ENCODE measurements around the gene C18orf63.

DNA sequence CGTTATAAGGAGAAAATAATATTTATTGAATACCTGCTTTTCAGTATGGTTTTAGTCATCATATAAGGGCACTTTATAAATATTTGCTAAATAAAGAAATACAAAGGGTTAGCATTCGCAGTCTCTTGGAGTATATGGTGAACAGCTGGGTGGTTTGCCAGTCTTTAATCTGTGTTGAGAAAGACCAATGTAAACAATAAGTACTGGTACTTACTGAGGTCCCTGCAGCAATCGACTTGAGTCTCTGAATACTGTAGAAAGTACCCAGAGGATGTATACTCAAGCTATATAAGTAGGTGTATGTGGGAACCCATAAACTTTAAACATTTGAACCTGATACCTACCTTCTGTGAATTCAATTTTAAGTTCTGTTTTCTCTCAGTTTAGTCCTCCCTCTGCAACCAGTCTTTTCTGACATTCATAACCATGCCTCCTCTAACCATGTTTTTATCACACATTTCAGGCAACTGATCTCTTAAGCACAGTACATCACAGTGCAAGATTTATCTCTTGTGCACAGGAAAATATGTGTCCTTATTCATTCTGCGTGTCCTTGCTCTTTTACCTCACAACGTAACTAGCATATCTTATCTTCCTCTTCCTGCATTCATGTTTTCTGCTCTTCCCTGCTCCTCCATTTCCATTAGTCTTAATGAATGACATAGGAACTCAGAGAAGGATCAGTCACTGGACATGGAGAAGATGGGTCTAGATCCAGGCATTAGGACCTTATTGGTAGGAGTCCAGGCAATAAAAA, 21.7 kb downstream of the C18orf63 start:
- TF ChIP-seq POLR2A (IDR thresholded peaks at IDR 0.05; ENCODE audit: low read depth, low read length): no peak
- TF ChIP-seq, protein P1, sequence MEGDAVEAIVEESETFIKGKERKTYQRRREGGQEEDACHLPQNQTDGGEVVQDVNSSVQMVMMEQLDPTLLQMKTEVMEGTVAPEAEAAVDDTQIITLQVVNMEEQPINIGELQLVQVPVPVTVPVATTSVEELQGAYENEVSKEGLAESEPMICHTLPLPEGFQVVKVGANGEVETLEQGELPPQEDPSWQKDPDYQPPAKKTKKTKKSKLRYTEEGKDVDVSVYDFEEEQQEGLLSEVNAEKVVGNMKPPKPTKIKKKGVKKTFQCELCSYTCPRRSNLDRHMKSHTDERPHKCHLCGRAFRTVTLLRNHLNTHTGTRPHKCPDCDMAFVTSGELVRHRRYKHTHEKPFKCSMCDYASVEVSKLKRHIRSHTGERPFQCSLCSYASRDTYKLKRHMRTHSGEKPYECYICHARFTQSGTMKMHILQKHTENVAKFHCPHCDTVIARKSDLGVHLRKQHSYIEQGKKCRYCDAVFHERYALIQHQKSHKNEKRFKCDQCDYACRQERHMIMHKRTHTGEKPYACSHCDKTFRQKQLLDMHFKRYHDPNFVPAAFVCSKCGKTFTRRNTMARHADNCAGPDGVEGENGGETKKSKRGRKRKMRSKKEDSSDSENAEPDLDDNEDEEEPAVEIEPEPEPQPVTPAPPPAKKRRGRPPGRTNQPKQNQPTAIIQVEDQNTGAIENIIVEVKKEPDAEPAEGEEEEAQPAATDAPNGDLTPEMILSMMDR (IDR thresholded peaks at IDR 0.05; ENCODE audit: extremely low read depth in 1 of 2, insufficient read depth in 1 of 2, low read depth in 1 of 2, low read length in 2 of 2): no peak
- no peak for TF ChIP-seq JUN (IDR thresholded peaks at IDR 0.05; ENCODE audit: borderline replicate concordance, insufficient read depth, insufficient read length, low read depth)
- TF ChIP-seq, protein P2, sequence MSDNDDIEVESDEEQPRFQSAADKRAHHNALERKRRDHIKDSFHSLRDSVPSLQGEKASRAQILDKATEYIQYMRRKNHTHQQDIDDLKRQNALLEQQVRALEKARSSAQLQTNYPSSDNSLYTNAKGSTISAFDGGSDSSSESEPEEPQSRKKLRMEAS (IDR thresholded peaks at IDR 0.05; ENCODE audit: insufficient read depth, insufficient read length): no peak
- TF ChIP-seq EZH2 (IDR thresholded peaks at IDR 0.05; ENCODE audit: borderline replicate concordance, low read depth, low read length, severe bottlenecking): no peak
- TF ChIP-seq GATA2 (IDR thresholded peaks at IDR 0.05; ENCODE audit: insufficient read depth, insufficient read length, low read depth, low read length): no peak
- no peak for TF ChIP-seq POLR2AphosphoS5 (IDR thresholded peaks at IDR 0.05; ENCODE audit: insufficient read depth, low read depth, low read length)

All from endothelial cell of umbilical vein (primary cell).